ENCODE measurements around the gene STRA6. TPM values are rescaled to one million over a fixed set of nuclear protein-coding genes. Genes with fewer than 3 reads are reported as not detected.

STRA6 gene
- total RNA-seq, 1 experiment from 2014 or later, result 2.1 TPM

GRCh38 chr15:74233373-74233772 lies 30.8 kb upstream of the STRA6 start:
- intact Hi-C loops (cut with micrococcal nuclease; ENCODE audit: unreplicated experiment), result no loop called here
- no peak for DNase-seq
- peaks cover 18% of the 10 kb centered on the region for H3K27me3 Mint-ChIP-seq (ENCODE audit: insufficient read depth, unreplicated experiment)
- no peak for TF ChIP-seq CTCF (IDR thresholded peaks at IDR 0.05; ENCODE audit: insufficient read depth in 1 of 2, low read depth in 1 of 2, low read length in 1 of 2, severe bottlenecking in 1 of 2, unreplicated experiment in 1 of 2)
- no TSS peak for BruUV-seq (replicated peaks)
- H3K4me3 Mint-ChIP-seq (ENCODE audit: unreplicated experiment), result no peak overlapping the region
- Histone ChIP-seq H3K4me1 (no peaks in the 10 kb centered on the region), H3K9me3 (no peaks in the 10 kb centered on the region), H3K36me3 (ENCODE audit: control insufficient read depth, insufficient read depth, low read length) (no peaks in the 10 kb centered on the region), H3K27me3 (replicated peaks; ENCODE audit: control insufficient read depth, insufficient read depth, low read length) (no peaks in the 10 kb centered on the region), H3K4me3 (ENCODE audit: low read depth, low read length) (no peak overlapping the region)
- no peaks in the 10 kb centered on the region for H3K4me1 Mint-ChIP-seq (ENCODE audit: low read depth, unreplicated experiment)
- CTCF ChIA-PET, result no interaction called here
- no peak overlapping the region for H3K27ac Mint-ChIP-seq (ENCODE audit: unreplicated experiment)
- POLR2A ChIA-PET, result no interaction called here
- H3K36me3 Mint-ChIP-seq (ENCODE audit: insufficient read depth, unreplicated experiment), result no peaks in the 10 kb centered on the region
- no peaks in the 10 kb centered on the region for H3K9me3 Mint-ChIP-seq (ENCODE audit: unreplicated experiment)

GRCh38 chr15:74231475-74231874 lies 28.9 kb upstream of the STRA6 start:
- Histone ChIP-seq H3K27me3 (replicated peaks; ENCODE audit: control insufficient read depth, insufficient read depth, low read length) (no peaks in the 10 kb centered on the region), H3K36me3 (ENCODE audit: control insufficient read depth, insufficient read depth, low read length) (no peaks in the 10 kb centered on the region), H3K4me3 (ENCODE audit: low read depth, low read length) (no peak overlapping the region), H3K4me1 (no peaks in the 10 kb centered on the region), H3K9me3 (no peaks in the 10 kb centered on the region)
- Mint-ChIP-seq H3K4me1 (ENCODE audit: low read depth, unreplicated experiment) (no peaks in the 10 kb centered on the region), H3K4me3 (ENCODE audit: unreplicated experiment) (no peak overlapping the region), H3K27me3 (ENCODE audit: insufficient read depth, unreplicated experiment) (peaks cover 16% of the 10 kb centered on the region), H3K9me3 (ENCODE audit: unreplicated experiment) (no peaks in the 10 kb centered on the region), H3K27ac (ENCODE audit: unreplicated experiment) (no peak overlapping the region), H3K36me3 (ENCODE audit: insufficient read depth, unreplicated experiment) (no peaks in the 10 kb centered on the region)
- no TSS peak for BruUV-seq (replicated peaks)
- CTCF ChIA-PET, result interaction anchor here (0.5 kb wide), 1 partner anchor 115 kb away, joined by 3 read pairs; no protein-coding TSS in a partner anchor
- no peak for DNase-seq
- POLR2A ChIA-PET, result no interaction called here
- TF ChIP-seq CTCF (IDR thresholded peaks at IDR 0.05; ENCODE audit: insufficient read depth in 1 of 2, low read depth in 1 of 2, low read length in 1 of 2, severe bottlenecking in 1 of 2, unreplicated experiment in 1 of 2), result no peak
- intact Hi-C loops (cut with micrococcal nuclease; ENCODE audit: unreplicated experiment), result no loop called here

GRCh38 chr15:74229686-74230085 lies 27.1 kb upstream of the STRA6 start:
- ChIA-PET POLR2A (no interaction called here), CTCF (no interaction called here)
- no peak for TF ChIP-seq CTCF (IDR thresholded peaks at IDR 0.05; ENCODE audit: insufficient read depth in 1 of 2, low read depth in 1 of 2, low read length in 1 of 2, severe bottlenecking in 1 of 2, unreplicated experiment in 1 of 2)
- Mint-ChIP-seq H3K36me3 (ENCODE audit: insufficient read depth, unreplicated experiment) (no peaks in the 10 kb centered on the region), H3K9me3 (ENCODE audit: unreplicated experiment) (no peaks in the 10 kb centered on the region), H3K4me1 (ENCODE audit: low read depth, unreplicated experiment) (no peaks in the 10 kb centered on the region), H3K27me3 (ENCODE audit: insufficient read depth, unreplicated experiment) (peaks cover 15% of the 10 kb centered on the region), H3K27ac (ENCODE audit: unreplicated experiment) (no peak overlapping the region), H3K4me3 (ENCODE audit: unreplicated experiment) (no peak overlapping the region)
- no peaks in the 10 kb centered on the region for H3K36me3 ChIP-seq (ENCODE audit: control insufficient read depth, insufficient read depth, low read length)
- H3K27me3 ChIP-seq (replicated peaks; ENCODE audit: control insufficient read depth, insufficient read depth, low read length), result no peaks in the 10 kb centered on the region
- DNase-seq, result no peak
- intact Hi-C loops (cut with micrococcal nuclease; ENCODE audit: unreplicated experiment), result no loop called here
- no peaks in the 10 kb centered on the region for H3K4me1 ChIP-seq
- H3K4me3 ChIP-seq (ENCODE audit: low read depth, low read length), result no peak overlapping the region
- no peaks in the 10 kb centered on the region for H3K9me3 ChIP-seq
- no TSS peak for BruUV-seq (replicated peaks)
